NOMO-1 (cell line): Measurements from ENCODE around the gene MERTK.
"Not testable (repeated sequence)": the region's sequence is repeated elsewhere in the genome, so short reads cannot be mapped to it uniquely, and the experiment has no call there.

Source experiments
- DNase-seq, 2 experiments: peaks; one replicate each; lab custom pipeline; 2025; ENCODE audit not compliant: unreplicated experiment in 2 of 2; lab: John Stamatoyannopoulos, UW

Gene MERTK

GRCh38 chr2:111944531-111945210 lies 46.3 kb downstream of the MERTK start:
- DNase-seq: peak; percentile 27 to 37

- no peak for DNase-seq
Measured at GRCh38 chr2:111945444-111946293, 47.3 kb downstream of the MERTK start.

GRCh38 chr2:111946294-111947114 lies 48.1 kb downstream of the MERTK start:
- peak in 1 of 2 experiments; percentile 4 for DNase-seq

GRCh38 chr2:111947219-111947618 lies 48.8 kb downstream of the MERTK start:
- DNase-seq: no peak

GRCh38 chr2:111948832-111949231 lies 50.4 kb downstream of the MERTK start:
- no peak for DNase-seq

GRCh38 chr2:111950236-111950635 lies 51.8 kb downstream of the MERTK start:
- DNase-seq: no peak

- DNase-seq: no peak
Measured at GRCh38 chr2:111951486-111951885, 53.1 kb downstream of the MERTK start.

GRCh38 chr2:111952871-111953452 lies 54.6 kb downstream of the MERTK start:
- DNase-seq: no peak

GRCh38 chr2:111954602-111955332 lies 56.4 kb downstream of the MERTK start:
- no peak for DNase-seq

- no peak for DNase-seq
Measured at GRCh38 chr2:111957872-111958354, 59.5 kb downstream of the MERTK start.

GRCh38 chr2:111958901-111959300 lies 60.5 kb downstream of the MERTK start:
- DNase-seq: no peak

- DNase-seq: no peak
Measured at GRCh38 chr2:111961663-111962062, 63.3 kb downstream of the MERTK start.

GRCh38 chr2:111963086-111963485 lies 64.7 kb downstream of the MERTK start:
- DNase-seq: not testable (repeated sequence)

- not testable (repeated sequence) for DNase-seq
Measured at GRCh38 chr2:111963508-111963907, 65.1 kb downstream of the MERTK start.

GRCh38 chr2:111965062-111965461 lies 66.7 kb downstream of the MERTK start:
- no peak for DNase-seq

GRCh38 chr2:111966241-111966640 lies 67.8 kb downstream of the MERTK start:
- no peak for DNase-seq

GRCh38 chr2:111967018-111967417 lies 68.6 kb downstream of the MERTK start:
- no peak for DNase-seq

GRCh38 chr2:111970453-111970852 lies 72.0 kb downstream of the MERTK start:
- no peak for DNase-seq

- no peak for DNase-seq
Measured at GRCh38 chr2:111972955-111973565, 74.7 kb downstream of the MERTK start.

GRCh38 chr2:111973701-111974100 lies 75.3 kb downstream of the MERTK start:
- DNase-seq: no peak
